Loucy (cell line): ENCODE measurements around the gene C22orf39.

Experiments used
- CTCF ChIP-seq: fragments of 200-600 bp; sonication (generic); conservative IDR thresholded peaks from 2 replicates; pipeline ENCODE4 v1.5.1; 2014; ENCODE audit warnings: mild to moderate bottlenecking, antibody characterized with exemption, low read length
- EZH2phosphoT487 ChIP-seq: fragments of 200-600 bp; IDR thresholded peaks from 2 replicates; pipeline ENCODE4 v1.6.1; 2018; ENCODE audit warnings: antibody characterized with exemption, mild to moderate bottlenecking, moderate library complexity, borderline replicate concordance

- TF ChIP-seq EZH2phosphoT487: no peak
- TF ChIP-seq CTCF: no peak
These were observed 12.5 kb downstream of the C22orf39 start for GRCh38 chr22:19434829-19435580.
